ENCODE measurements around the gene AMBRA1. TPM values are rescaled to one million over a fixed set of nuclear protein-coding genes. Genes with fewer than 3 reads are reported as not detected.

The AMBRA1 gene, protein sequence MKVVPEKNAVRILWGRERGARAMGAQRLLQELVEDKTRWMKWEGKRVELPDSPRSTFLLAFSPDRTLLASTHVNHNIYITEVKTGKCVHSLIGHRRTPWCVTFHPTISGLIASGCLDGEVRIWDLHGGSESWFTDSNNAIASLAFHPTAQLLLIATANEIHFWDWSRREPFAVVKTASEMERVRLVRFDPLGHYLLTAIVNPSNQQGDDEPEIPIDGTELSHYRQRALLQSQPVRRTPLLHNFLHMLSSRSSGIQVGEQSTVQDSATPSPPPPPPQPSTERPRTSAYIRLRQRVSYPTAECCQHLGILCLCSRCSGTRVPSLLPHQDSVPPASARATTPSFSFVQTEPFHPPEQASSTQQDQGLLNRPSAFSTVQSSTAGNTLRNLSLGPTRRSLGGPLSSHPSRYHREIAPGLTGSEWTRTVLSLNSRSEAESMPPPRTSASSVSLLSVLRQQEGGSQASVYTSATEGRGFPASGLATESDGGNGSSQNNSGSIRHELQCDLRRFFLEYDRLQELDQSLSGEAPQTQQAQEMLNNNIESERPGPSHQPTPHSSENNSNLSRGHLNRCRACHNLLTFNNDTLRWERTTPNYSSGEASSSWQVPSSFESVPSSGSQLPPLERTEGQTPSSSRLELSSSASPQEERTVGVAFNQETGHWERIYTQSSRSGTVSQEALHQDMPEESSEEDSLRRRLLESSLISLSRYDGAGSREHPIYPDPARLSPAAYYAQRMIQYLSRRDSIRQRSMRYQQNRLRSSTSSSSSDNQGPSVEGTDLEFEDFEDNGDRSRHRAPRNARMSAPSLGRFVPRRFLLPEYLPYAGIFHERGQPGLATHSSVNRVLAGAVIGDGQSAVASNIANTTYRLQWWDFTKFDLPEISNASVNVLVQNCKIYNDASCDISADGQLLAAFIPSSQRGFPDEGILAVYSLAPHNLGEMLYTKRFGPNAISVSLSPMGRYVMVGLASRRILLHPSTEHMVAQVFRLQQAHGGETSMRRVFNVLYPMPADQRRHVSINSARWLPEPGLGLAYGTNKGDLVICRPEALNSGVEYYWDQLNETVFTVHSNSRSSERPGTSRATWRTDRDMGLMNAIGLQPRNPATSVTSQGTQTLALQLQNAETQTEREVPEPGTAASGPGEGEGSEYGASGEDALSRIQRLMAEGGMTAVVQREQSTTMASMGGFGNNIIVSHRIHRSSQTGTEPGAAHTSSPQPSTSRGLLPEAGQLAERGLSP (N-terminal part only)
- 37.8 and 38.5 TPM in 2 replicates for total RNA-seq

DNA sequence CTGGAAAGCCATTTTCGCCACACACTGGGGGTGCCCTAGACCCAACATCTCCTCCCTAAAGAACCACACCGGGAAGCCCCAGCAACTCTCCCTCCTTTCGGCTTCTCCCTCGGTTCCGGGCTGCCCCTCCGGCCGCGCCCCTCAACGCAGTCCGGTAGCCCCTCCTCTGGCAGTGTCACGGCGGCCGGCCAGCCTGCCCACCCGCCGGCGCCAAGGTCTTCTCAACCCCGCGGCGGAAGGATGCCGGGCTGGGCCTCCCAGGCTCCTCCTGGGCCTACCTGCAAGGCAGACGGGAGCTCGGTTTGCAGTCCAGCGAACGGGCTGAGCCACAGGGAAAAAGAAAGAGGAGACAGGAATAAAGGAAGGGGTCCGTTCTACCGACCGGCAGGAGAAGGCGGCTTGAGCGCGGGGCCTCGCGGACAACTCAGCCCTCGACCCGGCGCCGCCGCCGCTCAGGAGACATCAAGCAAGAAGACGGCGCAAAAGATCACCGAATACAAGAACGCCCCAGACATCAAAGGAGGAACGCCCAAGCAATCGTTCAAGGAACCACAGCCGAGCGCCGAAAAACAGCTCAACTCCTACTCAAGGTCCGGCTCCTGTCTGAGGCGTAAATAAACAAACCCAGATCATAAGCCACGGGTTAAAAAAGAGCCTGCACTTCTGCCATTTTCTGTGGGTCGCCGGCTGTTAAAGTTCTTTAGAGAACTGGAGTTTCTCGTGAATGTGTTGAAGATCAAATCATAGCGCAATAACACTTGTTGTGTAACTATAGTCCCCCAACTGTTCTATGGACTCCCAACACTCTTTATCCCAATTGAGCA lies at the start of gene AMBRA1:
AMBRA1 (minus strand) TSS at position 474 of the 824 bp plus-strand sequence. CDS start 45,643 bp downstream, outside the sequence.
- intact Hi-C loops (cut with micrococcal nuclease): loop anchor here (1.0 kb wide), 2 partner anchors 24 to 107 kb away; partner anchors contain the start of genes ARHGAP1, ATG13 and HARBI1

DNA sequence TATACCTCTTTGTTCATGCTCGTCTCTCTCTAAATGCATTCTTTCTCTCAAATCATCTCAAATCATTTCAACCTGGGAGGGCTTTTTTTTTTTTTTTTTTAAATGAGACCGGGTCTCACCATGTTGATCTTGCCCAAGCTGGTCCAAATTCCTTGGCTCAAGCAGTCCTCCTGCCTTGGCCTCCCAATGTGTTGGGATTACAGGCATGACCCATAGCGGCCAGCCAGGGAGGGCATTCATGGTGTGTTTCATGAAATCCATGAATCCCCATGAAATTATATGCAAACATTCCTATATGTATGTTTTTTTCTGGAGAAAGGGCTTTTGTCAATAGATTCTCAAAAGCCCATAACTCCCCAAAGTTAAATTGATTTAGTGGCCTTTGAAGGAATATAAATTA lies 49.7 kb upstream of the AMBRA1 start:
- intact Hi-C loops (cut with micrococcal nuclease): no loop called here

DNA sequence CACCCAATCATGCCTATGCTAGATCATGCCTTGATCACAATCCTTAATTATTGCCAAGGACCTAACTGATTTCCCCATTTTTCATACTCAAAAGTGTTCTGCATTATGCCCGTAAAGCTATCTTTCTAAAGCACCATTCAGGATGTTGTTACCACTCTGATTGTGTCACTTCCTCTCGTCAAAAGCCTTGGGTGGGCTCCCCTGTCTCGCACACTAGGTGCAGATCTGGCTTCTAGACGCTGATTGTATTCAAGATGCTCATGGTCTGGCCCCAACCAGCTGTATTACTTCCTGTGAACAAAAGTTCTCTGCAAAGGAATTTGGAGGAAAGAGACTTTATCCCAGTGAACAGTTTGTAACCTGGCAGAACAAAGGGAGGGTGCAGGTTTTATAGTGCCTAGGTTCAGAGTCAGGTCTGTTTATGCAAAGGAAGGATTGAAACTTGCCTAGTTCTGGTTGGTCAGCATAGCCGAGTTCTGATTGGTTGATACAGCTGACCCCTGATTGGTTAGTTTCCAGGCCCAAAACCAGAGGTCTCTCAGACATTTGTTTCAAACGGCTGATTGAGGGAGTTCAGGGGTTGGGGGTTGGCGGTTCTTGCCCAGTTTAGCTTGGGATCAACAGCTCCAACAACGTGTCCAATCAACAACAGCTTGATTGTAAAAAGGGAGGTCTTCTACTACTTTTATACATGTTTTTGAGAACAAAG lies 49.0 kb upstream of the AMBRA1 start:
- intact Hi-C loops (cut with micrococcal nuclease): no loop called here

DNA sequence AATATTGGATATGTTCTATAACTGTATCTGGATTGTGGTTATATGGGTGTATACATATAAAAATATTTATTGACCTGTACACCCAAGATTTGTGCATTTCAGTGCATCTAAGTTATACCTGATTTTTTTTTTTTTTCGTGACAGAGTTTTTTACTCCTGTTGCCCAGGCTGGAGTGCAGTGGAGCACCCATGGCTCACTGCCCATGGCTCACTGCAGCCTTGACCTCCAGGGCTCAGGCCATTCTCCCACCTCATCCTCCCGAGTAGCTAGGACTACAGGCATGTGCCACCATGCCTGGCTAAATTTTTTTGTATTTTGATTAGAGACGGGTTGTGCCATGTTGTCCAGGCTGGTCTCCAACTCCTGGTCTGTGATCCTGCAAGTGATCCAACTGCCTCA lies 47.8 kb upstream of the AMBRA1 start:
- intact Hi-C loops (cut with micrococcal nuclease): no loop called here

GRCh38 chr11:46640036-46640788 lies 46.4 kb upstream of the AMBRA1 start:
- intact Hi-C loops (cut with micrococcal nuclease): no loop called here

DNA sequence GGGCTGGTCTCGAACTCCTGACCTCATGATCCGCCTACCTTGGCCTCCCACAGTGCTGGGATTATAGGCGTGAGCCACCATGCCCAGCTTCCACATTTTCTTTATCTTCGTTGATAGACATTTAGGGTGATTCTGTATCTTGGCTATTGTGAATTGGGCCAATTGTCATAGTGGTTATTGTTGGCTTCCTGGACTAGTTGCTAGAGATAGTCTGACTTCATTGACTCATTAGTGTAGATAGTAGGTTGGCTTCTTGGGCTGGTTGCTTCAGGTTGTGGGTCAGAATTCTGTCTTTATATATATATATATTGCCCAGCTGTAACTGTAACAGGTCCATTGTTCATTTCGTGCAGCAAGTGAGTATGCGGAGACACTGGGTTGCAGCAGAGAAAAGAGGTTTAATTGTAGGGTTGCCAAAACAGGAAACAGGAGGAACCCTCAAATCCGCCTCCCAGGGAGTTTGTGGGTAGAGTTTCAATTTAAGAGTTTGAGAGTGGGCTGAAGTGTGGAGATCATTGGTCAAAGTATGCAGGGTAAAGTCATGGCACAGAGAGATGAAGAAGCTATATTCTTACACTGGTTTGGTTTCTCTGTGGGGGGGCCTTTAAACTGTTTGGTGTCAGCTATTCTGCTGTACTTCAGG lies 45.5 kb upstream of the AMBRA1 start:
- intact Hi-C loops (cut with micrococcal nuclease): no loop called here

DNA sequence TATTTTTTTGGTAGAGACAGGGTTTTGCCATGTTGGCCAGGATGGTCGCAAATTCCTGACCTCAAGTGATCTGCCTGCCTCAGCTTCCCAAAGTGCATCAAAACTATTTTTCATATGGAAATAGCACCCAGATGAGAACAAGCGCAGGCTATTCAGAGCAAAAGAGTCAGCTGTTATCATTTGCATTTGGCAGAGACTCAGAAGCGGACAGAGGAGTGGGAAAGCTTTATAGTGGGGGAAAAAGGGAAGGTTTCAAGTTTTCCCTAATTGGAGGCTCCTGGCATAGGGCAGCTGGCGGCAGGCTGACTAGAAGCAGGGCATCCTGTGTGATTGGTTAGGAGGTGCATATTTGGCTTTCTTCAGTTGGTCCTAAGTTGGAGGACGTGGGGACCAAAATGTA lies 43.7 kb upstream of the AMBRA1 start:
- intact Hi-C loops (cut with micrococcal nuclease): no loop called here

GRCh38 chr11:46635557-46636139 lies 41.8 kb upstream of the AMBRA1 start:
- intact Hi-C loops (cut with micrococcal nuclease): no loop called here

GRCh38 chr11:46633291-46634217 lies 39.7 kb upstream of the AMBRA1 start:
- intact Hi-C loops (cut with micrococcal nuclease): no loop called here

GRCh38 chr11:46632502-46632901 lies 38.7 kb upstream of the AMBRA1 start:
- intact Hi-C loops (cut with micrococcal nuclease): no loop called here

DNA sequence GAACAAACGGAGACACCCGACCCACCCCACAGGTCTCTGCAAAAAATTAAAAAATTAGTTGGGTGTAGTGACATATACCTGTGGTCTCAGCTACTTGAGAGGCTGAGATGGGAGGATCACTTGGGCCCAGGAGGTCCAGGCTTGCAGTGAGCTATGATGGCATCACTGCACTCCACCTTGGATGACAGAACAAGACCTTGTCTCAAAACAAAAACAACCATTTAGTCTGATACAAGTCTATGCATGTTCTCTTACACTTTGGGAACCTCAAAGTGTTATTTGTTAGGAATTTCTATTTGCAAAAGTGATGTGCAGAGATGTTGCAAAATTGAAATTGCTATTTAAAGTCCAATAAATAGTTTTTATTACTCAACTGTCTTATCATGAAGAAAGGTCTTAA lies 37.9 kb upstream of the AMBRA1 start:
- intact Hi-C loops (cut with micrococcal nuclease): no loop called here

DNA sequence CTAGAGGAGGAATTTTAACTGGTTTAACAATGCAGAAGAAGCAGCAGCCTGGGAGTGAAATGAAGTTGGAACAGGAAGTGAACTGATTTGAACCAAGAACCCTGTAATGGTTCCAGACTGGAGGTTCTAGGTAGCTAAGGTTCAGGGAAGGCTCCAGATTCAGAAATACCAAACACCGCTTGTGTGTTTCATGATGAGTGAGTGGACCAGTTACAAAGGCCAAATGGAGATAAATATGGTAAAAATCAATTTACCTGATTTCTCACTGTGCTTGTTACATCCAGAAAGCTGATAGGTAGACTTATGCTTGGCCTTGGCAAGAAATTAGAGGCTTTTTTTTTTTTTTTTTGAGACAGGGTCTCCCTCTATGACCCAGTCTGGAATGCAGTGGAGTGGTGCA lies 36.4 kb upstream of the AMBRA1 start:
- intact Hi-C loops (cut with micrococcal nuclease): no loop called here

DNA sequence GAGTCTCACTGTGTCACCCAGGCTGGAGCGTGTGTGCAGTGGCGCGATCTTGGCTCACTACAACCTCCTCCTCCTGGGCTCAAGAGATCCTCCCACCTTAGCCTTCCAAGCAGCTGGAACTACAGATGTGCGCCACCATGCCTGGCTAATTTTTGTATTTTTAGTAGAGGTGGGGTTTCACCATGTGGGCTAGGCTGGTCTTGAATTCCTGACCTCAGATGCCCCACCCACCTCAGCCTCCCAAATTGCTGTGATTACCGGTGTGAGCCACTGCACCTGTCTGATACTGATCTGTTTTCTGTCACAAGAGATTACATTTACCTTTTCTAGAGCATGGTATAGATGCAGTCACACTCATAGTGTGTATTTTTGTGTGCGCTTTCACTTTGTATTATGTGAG lies 35.1 kb upstream of the AMBRA1 start:
- intact Hi-C loops (cut with micrococcal nuclease): no loop called here

DNA sequence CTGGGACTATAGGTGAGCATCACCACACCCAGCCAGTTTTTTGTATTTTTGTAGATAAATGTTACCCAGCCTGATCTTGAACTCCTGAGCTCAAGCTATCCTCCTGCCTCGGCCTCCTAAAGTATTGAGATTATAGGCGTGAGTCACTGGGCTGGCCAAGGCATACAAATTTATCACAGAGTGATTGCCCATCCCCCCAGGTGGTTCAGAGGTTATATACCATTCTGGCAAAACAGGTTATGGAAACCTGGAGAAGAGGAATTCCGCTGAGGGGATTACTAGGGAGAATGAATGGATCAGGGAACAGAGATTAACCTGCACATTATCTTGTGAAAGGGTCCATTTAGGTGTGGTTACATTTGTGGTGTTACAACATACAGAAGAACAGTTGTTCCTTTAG lies 31.6 kb upstream of the AMBRA1 start:
- intact Hi-C loops (cut with micrococcal nuclease): no loop called here

DNA sequence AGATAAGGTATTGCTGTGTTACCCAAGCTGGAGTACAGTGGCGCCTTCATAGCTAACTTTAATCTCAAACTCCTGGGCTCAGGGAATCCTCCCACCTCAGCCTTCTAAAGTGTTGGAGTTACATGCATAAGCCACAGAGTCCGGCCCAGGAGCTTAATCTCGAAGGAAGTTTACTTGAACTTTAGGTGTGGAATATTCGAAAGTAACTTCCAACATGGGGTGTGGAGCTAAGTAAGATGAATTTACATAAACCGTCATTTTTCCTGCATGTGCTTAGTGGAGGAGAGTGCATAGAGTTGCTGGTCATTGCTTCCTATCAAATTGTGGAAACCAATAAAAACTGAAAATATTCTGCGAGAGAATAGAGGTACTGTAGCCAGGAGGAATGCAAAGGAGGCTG lies 25.0 kb upstream of the AMBRA1 start:
- intact Hi-C loops (cut with micrococcal nuclease): loop anchor here (5.0 to 10.0 kb wide), 3 partner anchors 226 to 558 kb away; partner anchors contain the start of genes ARFGAP2 and CKAP5

DNA sequence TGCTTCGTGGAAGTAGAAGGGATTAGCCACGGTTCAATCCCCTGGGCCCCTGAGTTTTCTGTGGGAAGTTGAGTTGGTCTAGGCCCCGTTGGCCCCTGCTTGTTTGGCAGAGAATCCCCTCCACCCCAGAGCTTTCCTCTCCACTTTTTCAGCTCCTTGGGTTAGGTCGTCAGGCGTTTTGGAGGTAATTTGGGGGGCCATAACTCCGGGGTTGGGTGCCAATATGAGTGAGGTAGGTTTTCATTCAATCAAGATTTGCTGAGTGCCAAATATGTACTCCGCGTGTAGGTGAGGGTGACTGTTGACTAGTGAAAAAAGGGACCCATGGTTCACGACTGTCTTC lies 24.1 kb upstream of the AMBRA1 start:
- intact Hi-C loops (cut with micrococcal nuclease): loop anchor here (1.0 to 10.0 kb wide), 9 partner anchors 24 to 559 kb away; partner anchors contain the start of genes AMBRA1, ARFGAP2, ARHGAP1 and CKAP5

All from T-helper 2 cell treated with Interferon-gamma antibody and Interleukin-4, amounts not matched to agents 100 ng/mL and 5 ng/mL, for 36 hours (primary cell).